ENCODE measurements around the gene MAP3K7CL. TPM values are rescaled to one million over a fixed set of nuclear protein-coding genes. Genes with fewer than 3 reads are reported as not detected.

The MAP3K7CL gene
- total RNA-seq, 6 experiments from 2014 or later = 2.0 to 3.5 (median 2.8) TPM

GRCh38 chr21:29145852-29146453, 15.5 kb downstream of the MAP3K7CL start:
- no peak for TF ChIP-seq POLR2A (IDR thresholded peaks at IDR 0.05)
- TF ChIP-seq CTCF (IDR thresholded peaks at IDR 0.05) = no peak
- Histone ChIP-seq H3K36me3 (no peaks in the 10 kb centered on the region), H3K27ac (no peak overlapping the region), H3K4me1 (no peaks in the 10 kb centered on the region), H3K4me3 (no peak overlapping the region), H3K27me3 (no peaks in the 10 kb centered on the region), H3K9me3 (no peaks in the 10 kb centered on the region)
- intact Hi-C loops (cut with DNase I) = no loop called here
- ATAC-seq = no peak
- 53% methylated on average over 7 of the region's 7 CpGs for WGBS (ENCODE audit: insufficient coverage, low coverage, low lambda C conversion rate, missing lambda C conversion rate)
- no peak for DNase-seq

GRCh38 chr21:29146726-29147125, 16.3 kb downstream of the MAP3K7CL start:
- H3K4me1 ChIP-seq = no peaks in the 10 kb centered on the region
- no peak overlapping the region for H3K27ac ChIP-seq
- ATAC-seq (no peak), DNase-seq (no peak)
- no peak for TF ChIP-seq CTCF (IDR thresholded peaks at IDR 0.05)
- TF ChIP-seq POLR2A (IDR thresholded peaks at IDR 0.05) = no peak
- no peaks in the 10 kb centered on the region for H3K9me3 ChIP-seq
- intact Hi-C loops (cut with DNase I) = no loop called here
- no peaks in the 10 kb centered on the region for H3K27me3 ChIP-seq
- no peaks in the 10 kb centered on the region for H3K36me3 ChIP-seq
- H3K4me3 ChIP-seq = no peak overlapping the region
- 50% methylated on average over 1 of the region's 1 CpG for WGBS (ENCODE audit: insufficient coverage, low coverage, low lambda C conversion rate, missing lambda C conversion rate)

- H3K27ac ChIP-seq = no peak overlapping the region
- WGBS (ENCODE audit: insufficient coverage, low coverage, low lambda C conversion rate, missing lambda C conversion rate) = 78% methylated on average over 2 of the region's 5 CpGs
- intact Hi-C loops (cut with DNase I) = no loop called here
- no peaks in the 10 kb centered on the region for H3K36me3 ChIP-seq
- no peak overlapping the region for H3K4me3 ChIP-seq
- H3K9me3 ChIP-seq = no peaks in the 10 kb centered on the region
- TF ChIP-seq POLR2A (IDR thresholded peaks at IDR 0.05) (no peak), CTCF (IDR thresholded peaks at IDR 0.05) (no peak)
- DNase-seq = no peak
- no peak for ATAC-seq
- no peaks in the 10 kb centered on the region for H3K4me1 ChIP-seq
- no peaks in the 10 kb centered on the region for H3K27me3 ChIP-seq
Observed at GRCh38 chr21:29148530-29148929, 18.1 kb downstream of the MAP3K7CL start.

- H3K27ac ChIP-seq = no peak overlapping the region
- H3K4me1 ChIP-seq = no peaks in the 10 kb centered on the region
- no peaks in the 10 kb centered on the region for H3K27me3 ChIP-seq
- intact Hi-C loops (cut with DNase I) = loop anchor here in 1 of 2 donors (10.0 kb wide), 1 partner anchor 225 kb away; no protein-coding TSS in a partner anchor
- WGBS (ENCODE audit: insufficient coverage, low coverage, low lambda C conversion rate, missing lambda C conversion rate) = 18% methylated on average over 2 of the region's 3 CpGs
- no peak for TF ChIP-seq POLR2A (IDR thresholded peaks at IDR 0.05)
- no peak for TF ChIP-seq CTCF (IDR thresholded peaks at IDR 0.05)
- no peaks in the 10 kb centered on the region for H3K36me3 ChIP-seq
- ATAC-seq = peak in 1 of 4 donors; percentile 11
- no peak for DNase-seq
- H3K9me3 ChIP-seq = no peaks in the 10 kb centered on the region
- H3K4me3 ChIP-seq = no peak overlapping the region
Observed at GRCh38 chr21:29149808-29150425, 19.5 kb downstream of the MAP3K7CL start.
